ENCODE data around the gene MME.

MME gene

GRCh38 chr3:155083313-155083905 lies 3.3 kb downstream of the MME start:
- no peaks in the 10 kb centered on the region for H3K36me3 ChIP-seq (replicated peaks)
- no peak for TF ChIP-seq CTCF (IDR thresholded peaks at IDR 0.05; ENCODE audit: low read depth, low read length, missing control alignments)
- H3K4me3 ChIP-seq (ENCODE audit: low read depth, low read length) = no peak overlapping the region

GRCh38 chr3:155084567-155084966 lies 4.4 kb downstream of the MME start:
- no peak for DNase-seq
- Histone ChIP-seq H3K27ac (no peak overlapping the region), H3K36me3 (replicated peaks) (no peaks in the 10 kb centered on the region), H3K4me3 (ENCODE audit: low read depth, low read length) (no peak overlapping the region), H3K27me3 (replicated peaks) (no peaks in the 10 kb centered on the region)
- TF ChIP-seq CTCF (IDR thresholded peaks at IDR 0.05; ENCODE audit: low read depth, low read length, missing control alignments) = no peak
- in situ Hi-C loops (cut with HindIII; ENCODE audit: low pct_ligation_motif_present, low sequenced_read_pairs) = no loop called here

More at GRCh38 chr3:155083313-155083905, 3.3 kb downstream of the MME start:
- Histone ChIP-seq H3K27me3 (replicated peaks) (no peaks in the 10 kb centered on the region), H3K27ac (no peak overlapping the region)
- in situ Hi-C loops (cut with HindIII; ENCODE audit: low pct_ligation_motif_present, low sequenced_read_pairs) = no loop called here
- no peak for DNase-seq

GRCh38 chr3:155086051-155086450 lies 5.9 kb downstream of the MME start:
- H3K27ac ChIP-seq = no peak overlapping the region
- H3K36me3 ChIP-seq (replicated peaks) = no peaks in the 10 kb centered on the region
- DNase-seq = peak; percentile 17
- no peak for TF ChIP-seq CTCF (IDR thresholded peaks at IDR 0.05; ENCODE audit: low read depth, low read length, missing control alignments)
- in situ Hi-C loops (cut with HindIII; ENCODE audit: low pct_ligation_motif_present, low sequenced_read_pairs) = no loop called here
- H3K4me3 ChIP-seq (ENCODE audit: low read depth, low read length) = no peak overlapping the region
- no peaks in the 10 kb centered on the region for H3K27me3 ChIP-seq (replicated peaks)

GRCh38 chr3:155088706-155089345 lies 8.7 kb downstream of the MME start:
- no peak for DNase-seq
- Histone ChIP-seq H3K36me3 (replicated peaks) (no peaks in the 10 kb centered on the region), H3K4me3 (ENCODE audit: low read depth, low read length) (no peak overlapping the region), H3K27me3 (replicated peaks) (no peaks in the 10 kb centered on the region), H3K27ac (no peak overlapping the region)
- in situ Hi-C loops (cut with HindIII; ENCODE audit: low pct_ligation_motif_present, low sequenced_read_pairs) = no loop called here
- TF ChIP-seq CTCF (IDR thresholded peaks at IDR 0.05; ENCODE audit: low read depth, low read length, missing control alignments) = no peak

- in situ Hi-C loops (cut with HindIII; ENCODE audit: low pct_ligation_motif_present, low sequenced_read_pairs) = no loop called here
Measured at GRCh38 chr3:155089495-155089894, 9.4 kb downstream of the MME start.

More at GRCh38 chr3:155089495-155089894, 9.4 kb downstream of the MME start:
- H3K36me3 ChIP-seq (replicated peaks) = no peaks in the 10 kb centered on the region
- DNase-seq = no peak
- no peak overlapping the region for H3K27ac ChIP-seq
- TF ChIP-seq CTCF (IDR thresholded peaks at IDR 0.05; ENCODE audit: low read depth, low read length, missing control alignments) = no peak
- no peaks in the 10 kb centered on the region for H3K27me3 ChIP-seq (replicated peaks)
- H3K4me3 ChIP-seq (ENCODE audit: low read depth, low read length) = no peak overlapping the region
